ENCODE data around the gene MVB12B.

- TF ChIP-seq REST (IDR thresholded peaks at IDR 0.05; ENCODE audit: insufficient read depth in 1 of 2, low read depth in 2 of 2, low read length in 2 of 2) (no peak), SIN3A (IDR thresholded peaks at IDR 0.05; ENCODE audit: borderline replicate concordance, insufficient read depth, low read length) (no peak), POLR2AphosphoS5 (IDR thresholded peaks at IDR 0.05; ENCODE audit: low read depth, low read length) (no peak)
Measured at GRCh38 chr9:126443144-126443543, 116.5 kb downstream of the MVB12B start.

Measured in PFSK-1 (cell line).